BE2C (cell line): ENCODE results near the gene CCDC93.

Source experiments
- DNase-seq: peaks from one replicate; pipeline ENCODE4 v3.0.0-alpha.2; 2020
- H3K27me3 ChIP-seq: fragments of 250-450 bp; sonication (Bioruptor Pico); 2 replicates; pipeline ENCODE4 v1.5.1; 2020; ENCODE audit warnings: mild to moderate bottlenecking
- H3K36me3 ChIP-seq: fragments of 250-450 bp; sonication (Bioruptor Pico); 2 replicates; pipeline ENCODE4 v1.5.1; 2020; ENCODE audit warnings: mild to moderate bottlenecking
- H3K4me1 ChIP-seq: fragments of 250-450 bp; sonication (Bioruptor Pico); 2 replicates; pipeline ENCODE4 v1.5.1; 2020
- H3K4me3 ChIP-seq: 2 replicates; pipeline ENCODE4 v1.5.1; 2011; ENCODE audit warnings: low read depth, low read length
- H3K9me3 ChIP-seq: fragments of 250-450 bp; sonication (Bioruptor Pico); 2 replicates; pipeline ENCODE4 v1.5.1; 2020
- TF ChIP-seq, protein P1 (sequence below): IDR thresholded peaks from 2 replicates; pipeline ENCODE4 v1.5.1; 2012; ENCODE audit warnings: mild to moderate bottlenecking, low read depth, low read length

Gene CCDC93

GRCh38 chr2:117973498-117974082 is 40.3 kb downstream of the CCDC93 start:
- H3K4me1 ChIP-seq: no peaks in the 10 kb centered on the region
- TF ChIP-seq, protein P1, sequence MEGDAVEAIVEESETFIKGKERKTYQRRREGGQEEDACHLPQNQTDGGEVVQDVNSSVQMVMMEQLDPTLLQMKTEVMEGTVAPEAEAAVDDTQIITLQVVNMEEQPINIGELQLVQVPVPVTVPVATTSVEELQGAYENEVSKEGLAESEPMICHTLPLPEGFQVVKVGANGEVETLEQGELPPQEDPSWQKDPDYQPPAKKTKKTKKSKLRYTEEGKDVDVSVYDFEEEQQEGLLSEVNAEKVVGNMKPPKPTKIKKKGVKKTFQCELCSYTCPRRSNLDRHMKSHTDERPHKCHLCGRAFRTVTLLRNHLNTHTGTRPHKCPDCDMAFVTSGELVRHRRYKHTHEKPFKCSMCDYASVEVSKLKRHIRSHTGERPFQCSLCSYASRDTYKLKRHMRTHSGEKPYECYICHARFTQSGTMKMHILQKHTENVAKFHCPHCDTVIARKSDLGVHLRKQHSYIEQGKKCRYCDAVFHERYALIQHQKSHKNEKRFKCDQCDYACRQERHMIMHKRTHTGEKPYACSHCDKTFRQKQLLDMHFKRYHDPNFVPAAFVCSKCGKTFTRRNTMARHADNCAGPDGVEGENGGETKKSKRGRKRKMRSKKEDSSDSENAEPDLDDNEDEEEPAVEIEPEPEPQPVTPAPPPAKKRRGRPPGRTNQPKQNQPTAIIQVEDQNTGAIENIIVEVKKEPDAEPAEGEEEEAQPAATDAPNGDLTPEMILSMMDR: no peak
- H3K9me3 ChIP-seq: no peaks in the 10 kb centered on the region
- H3K36me3 ChIP-seq: no peaks in the 10 kb centered on the region
- no peak for DNase-seq
- H3K4me3 ChIP-seq: no peak overlapping the region
- H3K27me3 ChIP-seq: no peaks in the 10 kb centered on the region

GRCh38 chr2:117972476-117973123 is 41.3 kb downstream of the CCDC93 start:
- no peaks in the 10 kb centered on the region for H3K36me3 ChIP-seq
- no peak for DNase-seq
- no peaks in the 10 kb centered on the region for H3K27me3 ChIP-seq
- no peaks in the 10 kb centered on the region for H3K4me1 ChIP-seq
- TF ChIP-seq, protein P1: no peak
- no peak overlapping the region for H3K4me3 ChIP-seq
- H3K9me3 ChIP-seq: no peaks in the 10 kb centered on the region

DNA sequence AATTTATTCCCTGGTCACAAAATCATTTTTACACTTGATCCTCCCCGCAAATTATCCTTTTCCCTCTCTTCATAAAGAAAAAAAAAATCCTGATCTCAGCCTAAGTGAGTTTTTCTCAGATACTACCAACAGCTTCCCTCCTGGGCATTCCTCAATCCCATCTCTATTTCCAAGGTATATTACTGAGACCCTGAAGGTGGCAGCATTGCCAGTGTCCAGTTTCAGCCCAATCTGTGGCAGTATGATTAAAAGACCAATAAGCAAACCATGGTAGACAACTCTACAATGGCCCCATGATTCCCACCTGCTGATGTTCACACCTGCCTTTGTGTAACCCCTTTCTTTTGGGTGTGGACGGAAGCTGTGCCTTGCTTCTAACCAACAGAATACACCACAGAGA is 45.1 kb downstream of the CCDC93 start:
- H3K36me3 ChIP-seq: no peaks in the 10 kb centered on the region
- no peak for DNase-seq
- H3K4me3 ChIP-seq: no peak overlapping the region
- no peaks in the 10 kb centered on the region for H3K4me1 ChIP-seq
- no peaks in the 10 kb centered on the region for H3K9me3 ChIP-seq
- TF ChIP-seq, protein P1: no peak
- H3K27me3 ChIP-seq: no peaks in the 10 kb centered on the region

- no peaks in the 10 kb centered on the region for H3K36me3 ChIP-seq
- no peak for DNase-seq
- TF ChIP-seq, protein P1: no peak
Measured at GRCh38 chr2:117967977-117968718, 45.7 kb downstream of the CCDC93 start.

GRCh38 chr2:117963446-117963845 is 50.4 kb downstream of the CCDC93 start:
- H3K9me3 ChIP-seq: no peaks in the 10 kb centered on the region
- H3K27me3 ChIP-seq: no peaks in the 10 kb centered on the region
- TF ChIP-seq, protein P1: no peak
- DNase-seq: no peak
- no peaks in the 10 kb centered on the region for H3K36me3 ChIP-seq
- H3K4me1 ChIP-seq: no peaks in the 10 kb centered on the region
- no peak overlapping the region for H3K4me3 ChIP-seq

More at GRCh38 chr2:117967977-117968718, 45.7 kb downstream of the CCDC93 start:
- Histone ChIP-seq H3K4me1 (no peaks in the 10 kb centered on the region), H3K9me3 (no peaks in the 10 kb centered on the region), H3K4me3 (no peak overlapping the region), H3K27me3 (no peaks in the 10 kb centered on the region)

DNA sequence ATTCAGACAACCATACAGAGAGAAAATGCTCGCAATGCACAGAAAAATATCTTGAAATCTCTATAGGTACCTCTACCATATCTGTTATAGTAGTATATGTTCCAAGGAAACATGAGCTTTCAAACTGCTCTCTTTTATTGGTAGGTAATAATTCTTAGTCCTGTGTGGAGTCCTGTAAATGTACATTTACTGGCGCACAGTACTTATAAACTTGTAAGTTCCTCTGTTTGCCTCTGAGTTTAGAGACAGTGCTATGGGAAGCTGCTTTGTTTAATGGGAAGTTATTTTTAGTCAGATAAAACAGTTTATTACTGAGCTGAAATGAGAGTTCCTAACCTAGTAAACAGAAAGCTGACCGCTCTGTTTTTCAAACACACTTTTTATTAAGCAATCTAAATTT is 52.7 kb downstream of the CCDC93 start:
- H3K9me3 ChIP-seq: no peaks in the 10 kb centered on the region
- no peak for DNase-seq
- no peak overlapping the region for H3K4me3 ChIP-seq
- no peaks in the 10 kb centered on the region for H3K36me3 ChIP-seq
- no peaks in the 10 kb centered on the region for H3K4me1 ChIP-seq
- TF ChIP-seq, protein P1: no peak
- no peaks in the 10 kb centered on the region for H3K27me3 ChIP-seq
